HG03439 (cell line): ENCODE data around the gene CFTR.
"Not testable (repeated sequence)": the region's sequence is repeated elsewhere in the genome, so short reads cannot be mapped to it uniquely, and the experiment has no call there.

ENCODE experiments used
- ATAC-seq: cut with Tn5 transposase; IDR thresholded peaks from one replicate; pipeline ENCODE4 v1.9.1; 2021; ENCODE audit warnings: mild to moderate bottlenecking, moderate library complexity; ENCODE audit not compliant: unreplicated experiment

Gene CFTR

DNA sequence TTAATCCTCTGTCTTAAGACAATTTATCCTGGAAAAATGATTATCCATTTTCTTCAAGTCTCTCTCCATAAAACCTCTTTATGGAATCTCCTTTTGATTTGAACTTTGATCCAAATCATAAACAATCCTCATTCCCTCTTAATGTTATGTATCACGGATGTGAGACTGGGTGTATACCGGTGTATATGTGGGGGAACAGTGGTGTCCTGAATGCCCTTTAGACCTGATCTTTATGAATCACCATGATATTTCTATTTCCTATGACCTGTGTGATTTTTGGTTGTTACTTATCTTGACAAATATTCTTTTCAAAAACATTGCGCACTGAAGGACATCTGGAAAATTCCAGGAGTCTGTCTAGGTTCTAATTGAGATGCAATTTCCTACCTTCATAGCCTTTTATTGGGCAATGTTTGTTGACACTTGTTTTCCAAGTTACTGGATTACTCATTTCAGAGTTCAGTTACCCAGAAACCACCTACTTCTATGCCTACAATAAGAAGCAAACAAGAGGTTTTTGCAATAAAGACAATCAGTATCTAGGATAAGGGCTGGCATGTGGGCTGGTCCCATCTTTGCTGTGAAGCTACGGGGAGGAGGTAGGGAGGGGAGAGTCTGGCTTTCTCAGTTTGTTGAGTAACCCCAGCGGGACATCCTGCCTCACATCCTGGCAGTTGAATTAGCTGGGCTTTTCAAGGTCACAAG, 203.0 kb downstream of the CFTR start:
- no peak for ATAC-seq

DNA sequence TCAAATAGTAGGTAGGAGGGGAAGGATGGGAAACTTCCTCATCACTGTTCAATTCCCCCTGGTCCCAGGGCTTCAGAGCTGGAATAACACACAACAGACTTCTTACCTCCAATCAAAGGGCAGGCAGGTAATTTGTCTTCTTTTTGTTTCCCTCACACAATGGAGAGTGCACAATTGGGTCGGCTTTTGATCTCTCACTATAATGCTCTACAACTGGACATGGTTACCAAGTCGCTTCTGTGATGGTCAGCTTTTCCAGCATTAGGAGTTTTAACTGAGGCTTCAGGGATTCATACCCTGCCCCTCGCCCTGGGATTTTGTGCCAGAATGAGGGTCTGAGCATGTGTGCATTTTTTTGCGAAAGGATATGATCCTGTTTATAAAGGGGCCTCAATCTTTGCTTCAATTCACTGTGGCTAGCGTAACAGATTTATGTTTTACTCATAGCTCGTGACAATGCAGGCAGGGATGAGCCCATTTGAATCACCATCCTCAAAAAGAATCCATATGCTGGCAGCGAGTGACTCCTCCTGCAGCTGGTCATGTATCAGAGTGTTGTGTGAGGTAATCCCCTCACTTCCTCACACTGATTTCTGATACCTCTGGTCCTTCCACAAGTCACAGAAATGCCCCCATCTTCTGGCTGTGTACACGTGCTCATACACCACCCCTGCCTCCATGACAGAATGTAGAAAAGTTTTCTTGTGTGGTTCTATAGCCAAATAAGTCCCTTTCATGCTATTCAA, 203.8 kb downstream of the CFTR start:
- no peak for ATAC-seq

DNA sequence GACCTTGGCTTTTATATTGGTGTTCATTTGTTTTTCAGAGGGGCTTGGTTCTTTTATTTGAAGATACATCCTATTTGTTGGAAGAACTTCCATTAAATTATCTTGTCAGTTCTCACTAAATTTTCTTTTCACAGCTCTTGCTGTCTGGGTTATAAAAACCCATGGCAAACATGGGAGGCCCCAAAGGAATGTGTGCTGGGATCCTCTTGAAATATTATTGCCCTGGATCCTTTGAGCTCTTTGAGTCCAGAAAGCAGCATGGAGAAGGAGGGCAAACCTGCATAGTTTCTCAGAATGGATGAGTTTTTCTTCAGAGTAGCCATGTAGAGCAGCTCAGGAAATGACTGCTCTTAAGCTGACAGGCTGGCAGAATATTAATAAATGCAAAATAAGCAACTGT, 206.0 kb downstream of the CFTR start:
- ATAC-seq = no peak

DNA sequence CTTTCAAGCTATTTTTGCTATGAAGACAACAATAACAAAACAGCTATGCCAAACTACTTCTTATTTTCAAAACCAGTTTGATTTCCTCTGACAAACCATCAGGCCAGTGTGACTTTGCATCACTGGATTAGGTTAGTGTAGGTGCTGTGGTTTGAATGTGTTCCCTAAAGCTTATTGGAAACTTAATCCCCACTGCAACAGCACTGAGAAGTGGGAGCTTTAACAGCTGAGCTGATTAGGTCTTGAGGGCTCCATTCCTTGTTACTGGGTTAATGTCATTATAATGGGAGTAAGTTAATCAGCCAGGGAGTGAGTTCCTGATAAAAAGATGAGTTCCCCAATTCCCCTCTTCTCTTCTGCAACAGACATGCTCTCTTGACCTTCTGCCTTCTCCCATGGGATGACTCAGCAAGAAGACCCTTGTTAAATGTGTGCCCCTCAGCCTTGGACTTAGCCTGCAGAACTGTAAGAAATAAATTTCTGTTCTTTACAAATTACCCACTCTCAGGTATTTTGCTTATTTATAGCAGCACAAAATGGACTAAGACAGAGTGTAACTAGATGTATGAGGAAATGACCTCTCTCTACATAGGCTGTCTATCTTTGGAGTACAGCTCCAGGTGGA, 206.6 kb downstream of the CFTR start:
- ATAC-seq = no peak

DNA sequence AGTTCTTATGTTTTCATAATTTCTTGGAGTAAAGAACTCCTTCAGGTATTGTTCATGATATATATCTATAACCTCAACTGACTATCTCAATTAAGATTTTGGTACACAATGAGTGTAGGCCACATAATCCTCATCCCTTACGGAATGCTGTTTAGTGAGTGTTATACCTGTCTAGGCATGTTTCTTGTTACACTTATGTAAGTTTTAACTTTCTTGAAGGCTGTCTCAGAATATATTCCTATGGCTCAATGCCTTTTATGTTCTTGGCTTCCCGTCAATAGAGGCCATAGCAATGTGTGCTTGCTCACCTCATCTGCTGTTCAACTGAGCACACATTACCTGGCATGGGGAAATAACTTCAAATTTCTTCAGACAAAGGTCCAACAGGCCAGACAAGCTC, 208.3 kb downstream of the CFTR start:
- ATAC-seq = no peak

DNA sequence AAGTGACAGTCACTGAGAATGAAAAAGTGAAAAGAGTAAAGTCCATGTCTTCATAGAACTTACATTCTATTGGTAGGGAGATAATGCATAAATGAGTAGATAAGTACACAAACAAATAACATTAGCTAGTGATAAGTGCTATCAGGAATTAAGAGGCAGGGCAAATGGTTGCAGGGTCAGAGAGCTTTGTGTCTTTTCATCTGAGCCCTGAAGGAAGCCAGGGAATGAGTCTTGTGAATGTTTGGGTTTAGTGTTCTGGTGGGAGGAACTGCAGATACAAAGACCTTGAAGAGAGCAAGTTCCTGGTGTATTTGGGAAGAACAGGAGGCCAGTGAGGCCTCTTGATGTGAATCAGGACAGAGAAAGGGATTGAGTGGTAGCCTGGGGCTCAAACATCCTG, 209.6 kb downstream of the CFTR start:
- ATAC-seq = no peak

DNA sequence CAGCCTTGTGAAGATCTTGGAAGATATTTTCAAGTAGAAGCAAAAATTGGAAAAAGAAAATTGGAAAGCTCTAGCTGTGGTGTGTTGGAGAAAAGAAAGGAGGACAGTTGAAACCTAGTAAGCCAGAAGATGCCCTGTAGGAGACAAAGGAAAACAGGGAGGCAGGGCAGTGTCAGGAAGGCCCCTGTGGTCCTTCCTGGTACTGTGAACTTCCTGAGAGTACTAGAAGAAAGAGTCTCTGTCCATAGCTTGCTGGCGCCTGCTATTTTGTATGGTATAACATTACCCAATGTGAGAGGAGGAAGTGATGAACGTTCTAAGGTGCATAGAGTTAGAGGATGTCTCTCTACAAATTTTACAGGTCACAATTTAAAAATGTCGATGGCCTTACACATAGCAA, 210.3 kb downstream of the CFTR start:
- ATAC-seq = no peak

DNA sequence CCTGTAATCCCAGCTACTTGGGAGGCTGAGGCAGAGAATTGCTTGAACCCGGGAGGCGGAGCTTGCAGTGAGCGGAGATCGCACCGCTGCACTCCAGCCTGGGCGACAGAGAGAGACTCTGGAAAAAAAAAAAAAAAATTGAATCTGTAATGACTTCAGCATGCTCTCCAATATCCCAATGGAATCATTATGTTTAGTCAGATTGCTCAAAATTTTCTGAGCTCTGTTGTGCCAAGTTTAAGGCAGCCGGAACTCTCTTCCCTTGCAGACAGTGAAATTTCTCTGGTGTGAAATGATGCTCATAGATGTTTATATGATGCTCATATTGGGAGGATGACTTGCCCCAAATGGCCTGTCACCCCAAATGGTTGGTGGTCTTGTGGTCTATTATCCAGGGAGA, 212.5 kb downstream of the CFTR start:
- no peak for ATAC-seq

DNA sequence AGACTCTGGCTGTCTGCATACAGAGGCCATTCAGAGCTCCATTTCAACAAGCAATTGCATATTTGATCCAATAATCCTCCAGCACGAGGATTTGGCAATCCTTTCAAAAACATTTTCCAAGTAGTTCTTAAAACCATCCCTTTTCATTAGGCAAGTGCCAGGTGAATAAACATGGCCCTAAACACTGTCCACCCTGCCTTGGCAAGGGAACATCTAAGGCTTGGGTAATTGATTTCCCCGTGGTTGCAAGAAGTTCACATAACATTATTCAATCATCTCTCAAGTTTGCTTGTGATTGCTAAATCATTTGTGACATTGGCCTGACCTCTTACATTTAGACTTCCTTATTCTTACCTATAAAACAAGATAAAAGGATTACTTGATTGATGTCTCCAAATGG, 218.2 kb downstream of the CFTR start:
- no peak for ATAC-seq

DNA sequence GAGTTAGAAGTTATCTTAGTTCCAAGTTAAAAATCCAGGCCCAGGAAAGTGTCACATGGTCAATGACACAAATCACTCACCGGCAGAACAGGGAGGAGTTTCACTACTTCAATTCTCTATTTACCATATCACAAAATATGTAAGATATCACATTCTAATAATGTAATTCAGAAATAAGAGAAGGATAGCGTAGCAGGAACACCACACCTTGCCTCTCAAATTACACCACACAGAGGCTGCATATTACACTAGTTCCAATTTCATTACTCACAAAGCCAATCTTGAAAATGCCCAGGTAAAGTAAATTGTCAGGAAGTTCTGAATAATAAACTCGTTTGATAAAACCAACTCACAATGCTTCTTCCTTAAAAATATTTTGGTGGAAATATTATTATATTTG, 224.2 kb downstream of the CFTR start:
- ATAC-seq = no peak

DNA sequence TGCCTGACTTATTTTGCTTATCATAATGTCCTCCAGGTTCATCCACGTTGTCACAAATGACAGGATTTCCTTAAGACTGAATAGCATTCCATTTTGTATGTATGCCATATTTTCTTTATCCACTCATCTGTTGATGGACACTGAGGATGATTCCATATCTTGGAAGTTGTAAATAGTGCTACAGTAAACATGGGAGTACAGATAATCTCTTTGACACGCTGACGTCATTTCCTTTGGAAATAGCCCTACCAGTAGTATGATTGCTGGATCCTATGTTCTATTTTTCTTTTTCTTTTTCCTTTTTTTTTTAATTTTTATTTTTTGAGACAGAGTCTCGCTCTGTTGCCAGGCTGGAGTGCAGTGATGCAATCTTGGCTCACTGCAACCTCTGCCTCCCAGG, 225.8 kb downstream of the CFTR start:
- no peak for ATAC-seq

DNA sequence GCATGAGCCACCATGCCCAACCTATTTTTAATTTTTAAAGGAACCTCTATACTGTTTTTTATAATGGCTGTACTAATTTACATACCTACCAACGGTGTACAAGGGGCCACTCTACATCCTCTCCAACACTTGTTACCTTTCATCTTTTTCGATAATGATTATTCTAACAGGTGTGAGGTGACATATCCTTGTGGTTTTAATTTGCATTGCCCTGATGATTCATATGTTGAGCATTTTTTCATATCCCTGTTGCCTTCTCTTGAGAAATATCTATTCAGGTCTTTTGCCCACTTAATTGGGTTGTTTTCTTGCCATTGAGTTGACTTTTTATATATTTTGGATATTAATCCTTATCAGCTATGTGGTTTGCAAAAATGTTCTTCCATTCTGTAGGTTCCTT, 226.4 kb downstream of the CFTR start:
- no peak for ATAC-seq

DNA sequence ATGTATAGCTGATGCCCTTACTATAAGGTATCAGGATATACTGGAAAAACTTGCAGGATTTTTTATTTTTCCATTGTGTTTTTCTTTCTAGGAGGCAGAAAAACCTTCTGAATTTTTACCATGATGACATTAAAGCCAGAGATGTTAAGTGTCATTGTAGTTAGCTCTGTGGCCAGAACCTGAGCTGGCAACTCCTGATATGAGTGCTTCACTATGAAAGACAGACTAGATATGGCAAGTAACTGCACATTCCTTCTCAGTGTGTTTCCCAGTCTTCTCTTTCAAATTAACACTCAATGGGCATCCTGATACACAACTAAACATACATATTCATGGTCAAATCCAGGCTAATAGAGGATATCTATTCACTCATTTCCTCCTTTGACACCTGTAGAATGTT, 227.3 kb downstream of the CFTR start:
- no peak for ATAC-seq

DNA sequence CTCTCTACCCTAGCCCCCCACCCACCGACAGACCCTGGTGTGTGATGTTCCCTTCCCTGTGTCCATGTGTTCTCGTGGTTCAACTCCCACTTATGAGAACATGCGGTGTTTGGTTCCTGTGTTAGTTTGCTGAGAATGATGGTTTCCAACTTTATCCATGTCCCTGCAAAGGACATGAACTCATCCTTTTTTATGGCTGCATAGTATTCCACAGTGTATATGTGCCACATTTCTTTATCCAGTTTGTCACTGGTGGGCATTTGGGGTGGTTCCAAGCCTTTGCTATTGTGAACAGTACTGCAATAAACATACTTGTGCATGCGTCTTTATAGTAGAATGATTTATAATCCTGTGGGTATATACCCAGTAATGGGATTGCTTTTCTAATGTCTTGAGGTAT, 228.3 kb downstream of the CFTR start:
- ATAC-seq = not testable (repeated sequence)

DNA sequence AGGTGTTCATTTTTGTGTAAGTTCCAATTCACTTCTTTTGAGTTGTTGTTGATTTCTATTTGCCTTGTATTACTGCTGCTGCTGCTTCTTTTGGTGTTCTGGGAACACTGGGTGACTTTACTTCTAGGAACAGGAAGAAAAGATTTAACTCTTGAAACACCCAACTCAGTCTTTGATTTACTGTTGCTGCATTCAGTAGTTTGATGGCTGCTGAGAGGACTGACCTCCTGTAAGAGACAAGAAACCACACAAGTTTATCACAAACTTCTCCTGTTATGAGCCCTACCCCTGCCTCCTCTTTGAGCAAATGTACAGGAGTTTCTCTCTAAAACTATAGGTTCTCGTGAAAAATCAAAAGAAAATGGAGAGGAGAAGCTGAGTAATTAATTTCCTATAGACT, 231.7 kb downstream of the CFTR start:
- ATAC-seq = no peak

DNA sequence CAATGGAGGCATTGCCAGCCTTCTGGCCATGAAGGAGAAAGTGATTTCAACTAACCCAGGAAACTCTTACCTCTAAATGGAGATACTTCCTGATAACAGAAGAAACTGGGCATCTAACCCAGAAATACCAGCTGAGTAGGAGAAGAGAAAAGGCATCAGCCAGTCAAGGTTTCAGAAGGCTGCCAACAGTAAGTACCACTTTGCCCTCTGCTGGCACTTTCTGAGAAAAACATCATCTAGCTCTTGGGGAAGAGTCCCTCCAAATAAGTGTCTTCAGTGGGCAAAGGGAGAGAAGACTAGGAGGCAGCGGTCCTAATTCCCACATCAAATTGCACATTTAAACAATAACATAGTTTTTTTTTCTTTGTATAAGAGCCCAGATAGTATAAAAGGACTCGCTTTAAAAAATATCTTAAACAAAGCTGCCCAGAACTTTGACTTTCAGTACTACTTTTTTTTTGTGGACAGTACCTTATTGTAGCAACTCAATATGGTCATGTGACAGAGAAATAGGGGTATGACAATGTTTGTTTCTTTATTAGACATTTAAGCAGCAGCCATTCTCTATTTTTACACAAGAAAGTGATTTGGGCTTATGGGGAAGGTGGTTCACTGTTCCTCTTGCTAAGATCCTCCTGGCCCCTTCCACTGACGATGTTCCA, 236.1 kb downstream of the CFTR start:
- ATAC-seq = no peak

DNA sequence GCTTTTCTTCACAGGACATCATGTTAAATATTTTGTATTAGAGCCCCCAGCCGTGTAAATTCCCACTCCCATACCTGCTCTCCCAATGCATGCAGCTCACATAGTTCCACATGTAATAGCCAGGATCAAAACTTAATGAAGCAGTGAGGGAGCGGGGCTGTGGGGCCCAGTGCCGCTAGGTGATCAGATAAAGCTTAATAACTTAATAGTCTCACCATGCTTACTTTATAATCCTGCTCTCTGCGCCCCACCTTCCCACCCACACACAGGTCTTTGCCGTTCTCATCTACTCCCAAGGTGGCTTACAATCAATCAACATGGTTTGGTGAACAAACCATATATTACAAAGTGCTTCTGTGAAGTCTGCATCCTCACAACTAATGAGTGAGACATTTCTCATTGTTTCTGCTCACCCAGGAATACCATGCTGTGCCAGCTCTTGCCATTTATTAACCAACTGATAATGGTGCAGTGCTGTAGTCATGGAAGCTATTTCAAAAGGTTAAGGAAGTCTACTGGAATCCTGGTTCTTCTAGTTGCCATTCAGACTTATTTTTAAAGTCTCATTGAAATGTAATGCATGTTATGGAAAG, 237.0 kb downstream of the CFTR start:
- ATAC-seq = no peak

DNA sequence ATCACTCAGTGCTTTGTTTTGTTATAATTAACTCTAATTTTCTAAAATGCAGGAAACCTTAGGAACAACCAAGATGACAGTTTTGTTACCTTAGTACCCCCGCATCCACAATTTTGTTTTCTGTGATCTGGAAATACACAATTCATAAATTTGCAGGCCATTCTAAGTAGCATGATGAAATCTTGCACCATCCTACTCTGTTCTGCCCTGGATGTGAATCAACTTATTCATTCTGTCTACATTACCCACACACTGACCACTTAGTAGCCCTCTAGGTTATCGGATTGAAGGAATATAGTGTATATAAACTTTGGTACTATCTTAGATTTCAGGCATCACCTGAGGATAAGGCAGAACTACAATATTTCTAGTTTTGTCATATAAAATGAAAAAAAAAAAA, 237.5 kb downstream of the CFTR start:
- ATAC-seq = no peak
